SK-MEL-5 (cell line): ENCODE measurements around the gene PGAM5. TPM values are rescaled to one million over a fixed set of nuclear protein-coding genes. Genes with fewer than 3 reads are reported as not detected.

Source experiments
- DNase-seq: peaks from one replicate; pipeline ENCODE4 v3.0.0-alpha.2; 2016; ENCODE audit warnings: low read depth, low spot score
- in situ Hi-C: cut with HindIII; loops from 2 replicates; pipeline ENCODE4 v1.10.0; 2016; ENCODE audit warnings: low sequenced_read_pairs, high pct_unique_total_duplicates, low pct_unique_long_range_greater_than_20kb
- small RNA-seq, 2 experiments: library from RNA; depleted of rRNA; stranded (forward); fragments of <200 nt; gene quantifications; one replicate each; pipeline ENCODE3, GENCODE V24; 2014
- total RNA-seq: library from RNA; depleted of rRNA; stranded (reverse); fragments of >200 nt; shearing (Covaris generic); gene quantifications from 2 replicates; pipeline ENCODE4 v1.2.3, GENCODE V29; 2014; rRNA removed

PGAM5 gene
- total RNA-seq, 1 experiment from 2014 or later = 46.6 TPM

- in situ Hi-C loops = no loop called here
- DNase-seq = peak; percentile 88
Measured at GRCh38 chr12:132761921-132762583, 51.4 kb downstream of the PGAM5 start.

GRCh38 chr12:132764231-132764630 is 53.6 kb downstream of the PGAM5 start:
- DNase-seq = no peak
- in situ Hi-C loops = no loop called here

GRCh38 chr12:132765361-132765760 is 54.7 kb downstream of the PGAM5 start:
- no peak for DNase-seq
- in situ Hi-C loops = no loop called here

GRCh38 chr12:132766380-132767085 is 55.9 kb downstream of the PGAM5 start:
- in situ Hi-C loops = no loop called here
- DNase-seq = no peak

GRCh38 chr12:132771126-132771838 is 60.6 kb downstream of the PGAM5 start:
- no peak for DNase-seq
- in situ Hi-C loops = no loop called here

Small RNAs within 50 kb of the gene (small RNA-seq; reads per million reads assigned to genes)
- gene RNA5SP379 = 0.04 to 0.48 reads per million in 2 experiments

Other genes with a start within 250 kb of the PGAM5 start
- gene FBRSL1, start 220.7 kb upstream of the PGAM5 start, total RNA-seq = 4.1 and 5.5 TPM in 2 replicates
- not detected in 2 replicates for gene LRCOL1, start 100.3 kb upstream of the PGAM5 start, total RNA-seq
- gene P2RX2, start 92.1 kb upstream of the PGAM5 start, total RNA-seq = not detected in 2 replicates
- gene POLE, start 23.5 kb upstream of the PGAM5 start, total RNA-seq = 13.2 and 23.2 TPM in 2 replicates
- gene PXMP2, start 23.3 kb upstream of the PGAM5 start, total RNA-seq = 23.0 and 23.5 TPM in 2 replicates
- 48.1 and 52.4 TPM in 2 replicates for gene ANKLE2, start 51.0 kb downstream of the PGAM5 start, total RNA-seq
- gene GOLGA3, start 118.0 kb downstream of the PGAM5 start, total RNA-seq = 37.7 and 44.4 TPM in 2 replicates
- 24.5 and 25.8 TPM in 2 replicates for gene CHFR, start 176.8 kb downstream of the PGAM5 start, total RNA-seq
- 9.9 and 10.1 TPM in 2 replicates for gene ZNF605, start 245.5 kb downstream of the PGAM5 start, total RNA-seq